Astrocyte of the hippocampus (primary cell): ENCODE data around the gene INTS7.
A peak's percentile ranks its signal among the peaks of the same experiment; 100 is the strongest.
"Not testable (repeated sequence)": the region's sequence is repeated elsewhere in the genome, so short reads cannot be mapped to it uniquely, and the experiment has no call there.

ENCODE experiments used
- DNase-seq: peaks from one replicate; pipeline ENCODE4 v3.0.0; 2011; ENCODE audit warnings: low read depth, low spot score

Gene INTS7

DNA sequence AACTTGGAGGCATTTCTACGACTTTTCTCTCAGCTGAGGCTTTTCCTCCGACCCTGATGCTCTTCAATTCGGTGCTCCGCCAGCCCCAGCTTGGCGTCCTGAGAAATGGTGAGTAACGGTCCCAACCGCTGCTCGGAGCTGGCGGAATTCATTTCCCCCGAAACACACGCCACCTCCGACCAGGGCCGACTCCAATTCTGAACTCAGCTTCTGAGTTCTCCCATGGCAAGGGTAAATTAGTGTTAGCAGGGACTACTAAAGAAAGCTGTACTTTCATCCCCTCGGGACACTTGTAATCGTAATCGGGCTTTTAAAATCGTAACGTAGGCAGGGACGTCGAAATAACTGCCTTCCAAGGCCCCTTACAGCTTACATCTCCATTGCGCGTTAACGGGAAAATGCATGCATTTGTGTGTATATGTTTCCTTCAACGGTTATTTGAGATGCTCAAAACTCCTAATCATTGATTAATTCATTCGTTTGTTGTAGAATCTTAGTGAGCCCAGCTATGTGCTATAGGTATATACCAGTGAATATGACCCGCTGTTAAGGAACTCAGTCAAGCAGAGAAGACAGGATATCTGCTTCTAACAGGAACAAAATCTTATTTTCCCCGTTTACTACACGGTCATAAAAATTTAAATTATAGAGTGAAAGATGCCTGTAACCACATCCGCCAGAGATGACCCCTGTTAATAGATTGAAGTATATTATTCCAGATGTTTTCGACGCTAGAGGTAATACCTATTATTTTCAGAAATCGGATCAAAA, 663 bp upstream of the INTS7 start:
- DNase-seq, result no peak

DNA sequence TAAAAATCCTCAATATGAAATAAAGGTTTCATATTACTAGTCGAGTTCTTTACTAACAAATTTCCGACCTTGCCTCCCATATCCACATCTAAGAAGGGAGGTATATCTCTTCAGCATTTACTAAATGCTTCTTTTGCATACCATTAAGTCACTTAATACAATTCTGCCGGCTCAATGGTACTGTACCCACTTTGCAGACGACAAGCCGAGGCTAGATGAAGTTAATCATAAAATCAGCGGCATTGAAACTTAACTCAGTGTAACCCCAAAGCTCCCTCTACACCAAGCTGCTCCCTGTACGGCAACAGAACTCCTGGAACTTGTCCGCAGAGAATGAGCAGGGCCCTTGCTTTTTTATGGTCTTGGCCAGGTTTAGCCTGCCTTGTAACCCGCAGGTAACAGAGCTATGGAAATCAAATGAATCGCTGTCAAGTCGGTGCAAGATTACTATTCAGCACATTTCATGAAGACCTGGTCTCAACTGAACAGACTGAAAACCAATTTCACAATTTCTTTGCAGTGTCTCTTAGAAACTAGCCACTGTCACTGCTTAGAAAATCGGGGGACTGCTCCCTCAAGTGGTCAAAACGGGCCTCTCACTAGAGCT, 738 bp downstream of the INTS7 start:
- no peak for DNase-seq

DNA sequence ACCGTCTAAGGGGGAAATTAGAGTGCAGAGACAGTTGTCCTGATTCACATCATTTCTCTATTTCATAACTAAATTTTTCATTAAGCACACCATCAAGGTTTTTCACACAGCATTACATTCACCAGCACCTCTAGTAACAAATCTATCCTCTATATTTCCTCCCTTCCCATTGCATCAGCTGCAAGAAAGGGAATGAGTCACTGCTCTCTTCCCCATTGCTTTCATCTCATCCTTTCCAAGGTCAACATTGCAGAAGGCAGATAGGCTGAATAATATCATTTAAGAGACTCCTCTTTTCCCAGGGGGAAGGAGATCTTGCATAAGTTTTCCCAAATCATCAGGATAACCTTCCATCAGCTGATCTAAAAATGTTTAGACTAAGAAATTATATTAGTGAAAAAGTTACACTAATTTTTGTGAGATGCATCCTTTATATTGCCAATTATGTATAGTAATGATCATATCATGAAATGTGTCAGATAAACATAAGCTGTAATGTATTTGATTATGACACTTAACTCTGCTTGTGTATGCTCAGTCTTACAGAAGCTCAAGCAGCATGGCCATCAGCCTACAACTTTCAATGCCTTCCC, 4.3 kb downstream of the INTS7 start:
- peak; percentile 69 for DNase-seq

DNA sequence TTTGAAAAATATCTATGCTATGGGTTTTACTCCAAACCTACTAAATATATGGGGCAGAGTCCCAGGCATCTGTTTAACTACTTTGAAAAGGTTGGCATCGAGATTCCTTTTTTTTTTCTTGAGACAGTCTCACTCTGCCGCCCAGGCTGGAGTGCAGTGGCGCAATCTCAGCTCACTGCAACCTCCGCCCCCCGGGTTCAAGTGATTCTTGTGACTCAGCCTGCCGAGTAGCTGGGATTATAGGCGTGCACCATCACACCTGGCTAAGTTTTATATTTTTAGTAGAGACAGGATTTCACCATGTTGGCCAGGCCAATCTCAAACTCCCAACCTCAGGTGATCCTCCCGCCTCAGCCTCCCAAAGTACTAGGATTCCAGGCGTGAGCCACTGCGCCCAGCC, 7.6 kb downstream of the INTS7 start:
- DNase-seq, result not testable (repeated sequence)

GRCh38 chr1:212024469-212025149, 10.7 kb downstream of the INTS7 start:
- DNase-seq, result no peak

DNA sequence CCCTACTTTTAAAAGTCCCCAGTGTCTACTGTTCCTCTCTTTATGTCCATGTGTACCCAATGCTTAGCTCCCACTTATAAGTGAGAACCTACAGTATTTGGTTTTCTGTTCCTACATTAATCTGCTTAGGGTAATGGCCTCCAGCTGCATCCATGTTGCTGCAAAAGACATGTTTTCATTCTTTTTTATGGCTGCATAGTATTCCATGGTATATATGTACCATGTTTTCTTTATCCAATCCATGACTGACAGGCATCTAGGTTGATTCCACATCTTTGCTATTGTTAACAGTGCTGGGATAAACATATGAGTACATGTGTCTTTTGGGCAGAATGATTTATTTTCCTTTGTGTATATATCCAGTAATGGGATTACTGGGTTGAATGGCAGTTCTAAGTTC, 12.4 kb downstream of the INTS7 start:
- DNase-seq, result not testable (repeated sequence)

GRCh38 chr1:212021563-212021962, 13.8 kb downstream of the INTS7 start:
- no peak for DNase-seq

DNA sequence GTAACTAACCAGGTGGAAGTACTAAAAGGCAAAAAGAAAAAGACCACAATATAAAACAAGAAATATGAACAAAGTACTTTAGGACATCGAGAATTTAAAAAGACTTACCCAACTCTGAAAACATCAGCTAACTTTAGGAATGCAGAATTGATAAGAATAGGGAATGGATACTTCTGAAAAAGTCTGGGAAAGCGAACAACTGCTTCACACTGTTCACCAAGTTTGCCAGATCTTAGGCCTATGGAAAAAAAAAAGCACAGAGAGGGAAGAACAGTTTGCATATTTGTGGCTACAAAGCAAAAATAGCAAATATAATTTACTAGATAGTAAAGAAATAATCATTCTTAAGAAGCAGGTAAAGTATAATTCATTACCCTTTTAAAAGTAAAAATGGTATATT, 14.4 kb downstream of the INTS7 start:
- DNase-seq, result no peak

- no peak for DNase-seq
Measured at GRCh38 chr1:212013672-212014071, 21.7 kb downstream of the INTS7 start.

- peak; percentile 80 for DNase-seq
Measured at GRCh38 chr1:212012034-212012740, 23.2 kb downstream of the INTS7 start.

DNA sequence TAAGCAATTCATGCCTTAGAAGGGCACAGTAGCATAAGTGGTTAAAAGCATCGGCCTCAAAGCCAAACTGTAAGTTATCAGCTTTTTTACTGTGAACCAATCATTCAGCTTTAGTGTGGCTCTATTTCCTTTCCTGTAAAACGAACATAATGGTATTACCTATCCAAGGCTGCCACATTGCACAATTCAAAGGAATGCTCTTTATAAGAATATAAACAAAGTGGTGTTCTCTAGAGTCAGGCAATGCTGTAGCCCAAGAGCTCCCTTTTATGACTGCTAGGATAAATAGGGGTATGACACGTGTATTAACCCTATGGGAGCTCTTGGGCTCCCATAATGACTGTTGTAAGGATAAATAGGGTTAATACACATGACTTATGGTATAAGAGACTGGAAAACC, 25.4 kb downstream of the INTS7 start:
- DNase-seq, result no peak

- no peak for DNase-seq
Measured at GRCh38 chr1:212009561-212009960, 25.8 kb downstream of the INTS7 start.

- peak; percentile 27 for DNase-seq
Measured at GRCh38 chr1:212007886-212008285, 27.5 kb downstream of the INTS7 start.

DNA sequence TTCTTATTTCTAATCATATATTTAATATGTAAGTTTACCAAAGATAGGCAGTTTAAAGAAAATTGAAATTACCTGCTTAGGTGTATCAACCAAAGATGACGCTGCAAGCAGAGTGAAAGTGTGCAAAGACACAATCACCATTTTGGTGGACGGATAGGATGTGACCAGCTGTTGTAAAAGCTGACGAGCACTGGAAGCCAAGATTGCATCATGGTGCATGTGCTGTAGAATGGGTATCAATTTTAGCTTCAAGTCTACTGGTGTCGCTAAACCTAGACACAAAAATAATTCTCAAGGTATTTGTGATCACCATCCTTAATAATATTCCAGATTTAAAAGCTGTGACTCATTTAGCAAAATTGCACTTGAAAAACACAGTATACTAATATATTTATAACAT, 28.2 kb downstream of the INTS7 start:
- DNase-seq, result no peak

DNA sequence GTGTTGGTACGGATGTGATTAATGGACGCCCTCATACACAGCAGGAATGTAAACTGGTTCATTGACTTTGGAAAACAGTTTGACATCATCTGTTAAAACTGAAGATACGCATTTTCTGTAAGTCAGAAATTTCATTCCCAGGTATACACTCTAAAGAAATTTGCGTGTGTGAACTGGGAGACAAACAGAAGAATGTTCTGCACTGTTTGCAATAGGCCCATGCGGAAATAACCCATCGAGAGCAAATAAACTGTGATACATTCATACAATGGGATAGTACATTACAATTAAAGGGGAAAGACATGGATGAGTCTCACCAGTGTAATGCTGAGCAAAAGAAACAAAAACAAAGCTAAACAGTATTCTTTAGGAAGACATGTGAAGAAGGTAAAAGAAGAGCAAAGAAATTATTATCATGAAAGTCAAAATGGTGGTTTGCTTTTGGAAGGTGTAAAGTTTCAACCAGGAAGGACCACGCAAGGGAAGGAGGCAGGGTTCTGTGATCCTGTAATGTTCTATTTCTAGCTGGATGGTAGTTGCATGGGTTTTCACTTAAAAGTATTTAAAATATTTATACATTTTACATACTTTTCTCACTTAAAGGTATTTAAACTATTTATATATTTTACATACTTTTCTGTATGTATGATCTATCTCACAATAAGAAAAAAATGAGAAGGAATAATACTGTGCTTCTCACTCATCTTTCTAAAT, 30.3 kb downstream of the INTS7 start:
- no peak for DNase-seq

DNA sequence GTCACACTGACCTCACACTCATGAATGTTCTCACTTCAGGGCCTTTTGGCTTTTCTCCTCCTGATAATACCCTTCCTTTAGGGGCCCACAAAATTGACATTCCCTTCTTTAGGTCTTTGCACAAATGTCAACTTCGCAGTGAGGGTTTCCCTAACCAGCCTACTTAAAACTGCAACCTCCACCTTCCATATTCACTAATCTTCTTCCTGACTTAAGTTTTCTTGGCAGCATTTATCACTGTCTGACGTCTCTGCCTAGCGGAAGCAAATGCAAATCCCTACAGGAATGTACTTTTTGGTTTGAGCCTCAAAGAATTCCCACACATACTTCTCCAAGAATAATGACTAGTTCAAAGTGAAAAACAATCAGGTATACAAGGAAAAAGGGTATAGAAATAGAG, 32.8 kb downstream of the INTS7 start:
- DNase-seq, result peak; percentile 88

- DNase-seq, result not testable (repeated sequence)
Measured at GRCh38 chr1:211997426-211997825, 37.9 kb downstream of the INTS7 start.

DNA sequence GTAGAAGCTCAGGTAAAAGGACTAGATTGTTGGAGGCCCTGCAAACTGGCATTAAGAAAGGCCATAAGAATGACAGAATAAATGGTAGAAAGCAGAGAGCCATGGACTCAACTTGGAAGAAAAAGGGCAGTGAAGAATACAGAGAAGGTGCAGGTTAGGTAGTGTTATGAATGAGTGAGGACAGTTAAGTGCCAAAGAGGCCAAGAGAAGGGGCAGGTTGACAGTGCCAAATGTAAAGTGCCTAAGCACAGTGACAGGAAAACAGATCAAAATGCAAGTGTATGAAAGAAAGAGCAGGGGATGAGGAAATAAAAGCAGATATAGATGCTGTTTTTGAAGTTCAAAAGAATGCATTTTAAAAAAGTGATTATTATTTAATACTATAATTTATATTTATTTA, 43.7 kb downstream of the INTS7 start:
- no peak for DNase-seq

DNA sequence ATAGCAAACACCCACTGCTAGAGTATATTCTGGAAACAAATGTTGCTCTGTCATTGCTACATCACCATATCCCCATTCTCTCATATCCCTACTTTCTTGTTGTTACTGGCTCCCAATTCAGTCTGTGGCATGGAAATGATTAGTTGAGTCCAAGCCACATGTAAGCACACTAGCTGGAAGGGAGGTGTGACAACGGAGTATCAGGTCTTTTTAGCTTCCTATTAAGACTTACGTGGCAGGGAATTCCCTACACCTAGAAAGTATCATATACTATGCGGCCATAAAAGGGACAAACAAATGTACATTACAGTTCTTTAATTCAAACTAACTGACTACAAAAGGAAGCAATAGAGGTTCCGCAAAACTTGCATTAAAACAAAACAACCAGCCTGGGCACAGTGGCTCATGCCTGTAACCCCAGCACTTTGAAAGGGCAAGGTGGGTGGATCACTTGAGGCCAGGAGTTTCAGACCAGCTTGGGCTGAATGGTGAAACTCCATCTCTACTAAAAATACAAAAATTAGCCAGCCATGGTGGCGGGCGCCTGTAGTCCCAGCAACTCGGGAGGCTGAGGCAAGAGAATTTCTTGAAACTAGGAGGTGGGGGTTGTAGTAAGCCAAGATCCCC, 48.6 kb downstream of the INTS7 start:
- peak; percentile 33 for DNase-seq

- no peak for DNase-seq
Measured at GRCh38 chr1:211985556-211986264, 49.6 kb downstream of the INTS7 start.
